ENCODE measurements around the gene SNX14.

SNX14 gene

GRCh38 chr6:85592033-85592432, 1.6 kb downstream of the SNX14 start:
- no peak for TF ChIP-seq ZNF565 (CRISPR knock-in tag; conservative IDR thresholded peaks at IDR 0.05; ENCODE audit: low read depth)
- no peak for TF ChIP-seq ESRRG (CRISPR knock-in tag; IDR thresholded peaks at IDR 0.05)
- no peak for TF ChIP-seq ZNF8 (CRISPR knock-in tag; IDR thresholded peaks at IDR 0.05)
- no peak for TF ChIP-seq ZFP30 (CRISPR knock-in tag; IDR thresholded peaks at IDR 0.05)
- no peak for TF ChIP-seq ARNTL (CRISPR knock-in tag; IDR thresholded peaks at IDR 0.05; ENCODE audit: borderline replicate concordance, low read depth)
- no peak for TF ChIP-seq ZC3H10 (CRISPR knock-in tag; IDR thresholded peaks at IDR 0.05)
- TF ChIP-seq TSHZ2 (CRISPR knock-in tag; IDR thresholded peaks at IDR 0.05), result no peak
- no peak for TF ChIP-seq CSDC2 (CRISPR knock-in tag; IDR thresholded peaks at IDR 0.05)
- TF ChIP-seq BACH2 (CRISPR knock-in tag; IDR thresholded peaks at IDR 0.05; ENCODE audit: borderline replicate concordance), result no peak
- no peak for TF ChIP-seq RARB (CRISPR knock-in tag; IDR thresholded peaks at IDR 0.05)
- no peak for TF ChIP-seq TCF4 (CRISPR knock-in tag; IDR thresholded peaks at IDR 0.05; ENCODE audit: borderline replicate concordance)
- TF ChIP-seq SNAI2 (CRISPR knock-in tag; IDR thresholded peaks at IDR 0.05), result no peak
- TF ChIP-seq ZFP3 (CRISPR knock-in tag; IDR thresholded peaks at IDR 0.05), result no peak
- TF ChIP-seq ISL1 (CRISPR knock-in tag; IDR thresholded peaks at IDR 0.05), result no peak
- TF ChIP-seq PPARA (CRISPR knock-in tag; IDR thresholded peaks at IDR 0.05; ENCODE audit: borderline replicate concordance), result no peak
- no peak for TF ChIP-seq ZNF70 (CRISPR knock-in tag; IDR thresholded peaks at IDR 0.05)
- TF ChIP-seq OSR1 (CRISPR knock-in tag; IDR thresholded peaks at IDR 0.05), result no peak
- no peak for TF ChIP-seq CREB5 (CRISPR knock-in tag; IDR thresholded peaks at IDR 0.05; ENCODE audit: low read depth)
- ATAC-seq, result no peak

- ATAC-seq, result no peak
- no peak for TF ChIP-seq CSDC2 (CRISPR knock-in tag; IDR thresholded peaks at IDR 0.05)
- no peak for TF ChIP-seq OSR1 (CRISPR knock-in tag; IDR thresholded peaks at IDR 0.05)
- no peak for TF ChIP-seq ZNF8 (CRISPR knock-in tag; IDR thresholded peaks at IDR 0.05)
- TF ChIP-seq BACH2 (CRISPR knock-in tag; IDR thresholded peaks at IDR 0.05; ENCODE audit: borderline replicate concordance), result no peak
- TF ChIP-seq RARB (CRISPR knock-in tag; IDR thresholded peaks at IDR 0.05), result no peak
- no peak for TF ChIP-seq TCF4 (CRISPR knock-in tag; IDR thresholded peaks at IDR 0.05; ENCODE audit: borderline replicate concordance)
- TF ChIP-seq SNAI2 (CRISPR knock-in tag; IDR thresholded peaks at IDR 0.05), result no peak
- TF ChIP-seq ZFP3 (CRISPR knock-in tag; IDR thresholded peaks at IDR 0.05), result no peak
- no peak for TF ChIP-seq ZFP30 (CRISPR knock-in tag; IDR thresholded peaks at IDR 0.05)
- TF ChIP-seq ARNTL (CRISPR knock-in tag; IDR thresholded peaks at IDR 0.05; ENCODE audit: borderline replicate concordance, low read depth), result no peak
- TF ChIP-seq POU6F1 (CRISPR knock-in tag; IDR thresholded peaks at IDR 0.05; ENCODE audit: borderline replicate concordance, low read depth), result no peak
- TF ChIP-seq CSRNP3 (CRISPR knock-in tag; IDR thresholded peaks at IDR 0.05), result no peak
- TF ChIP-seq ISL1 (CRISPR knock-in tag; IDR thresholded peaks at IDR 0.05), result no peak
- TF ChIP-seq GLIS3 (CRISPR knock-in tag; IDR thresholded peaks at IDR 0.05), result no peak
- no peak for TF ChIP-seq ESRRG (CRISPR knock-in tag; IDR thresholded peaks at IDR 0.05)
- TF ChIP-seq ZNF565 (CRISPR knock-in tag; conservative IDR thresholded peaks at IDR 0.05; ENCODE audit: low read depth), result no peak
- TF ChIP-seq PATZ1 (CRISPR knock-in tag; IDR thresholded peaks at IDR 0.05; ENCODE audit: borderline replicate concordance), result no peak
- TF ChIP-seq TSHZ2 (CRISPR knock-in tag; IDR thresholded peaks at IDR 0.05), result no peak
Observed at GRCh38 chr6:85591207-85591606, 2.5 kb downstream of the SNX14 start.
